ENCODE results near the gene ATOH8.

The ATOH8 gene

GRCh38 chr2:85718885-85719492 is 34.8 kb upstream of the ATOH8 start:
- no peak for DNase-seq (ENCODE audit: low read depth)

DNA sequence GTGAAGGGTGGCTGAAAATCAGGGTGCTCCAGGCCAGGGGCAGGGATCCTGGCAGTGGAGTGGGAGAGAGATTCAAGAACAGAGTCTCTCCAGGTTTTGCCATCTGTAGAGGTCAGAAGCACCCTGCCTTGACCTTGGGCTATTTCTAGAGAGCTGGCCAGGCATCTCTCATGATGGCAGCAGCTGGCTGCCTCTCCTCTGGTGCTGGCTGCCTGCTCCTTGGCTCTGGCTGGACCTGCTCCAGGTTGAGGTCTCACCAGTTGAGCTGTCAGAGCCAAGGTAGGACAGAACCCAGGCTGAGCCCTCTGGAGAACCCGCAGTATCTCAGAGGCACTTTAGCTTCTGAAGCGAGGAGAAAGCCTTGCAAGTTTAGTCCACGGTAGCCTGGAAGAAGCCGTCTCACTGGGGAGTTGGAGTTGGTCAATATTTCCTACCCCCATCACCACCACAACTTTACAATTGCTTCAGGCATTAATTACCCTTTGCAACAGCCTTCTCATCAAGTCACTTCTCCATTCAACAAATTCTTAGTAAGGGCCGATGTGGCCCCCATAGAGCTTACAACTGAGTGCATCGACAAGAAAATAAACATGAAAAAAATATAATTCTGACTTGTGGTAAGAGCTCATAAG is 34.1 kb upstream of the ATOH8 start:
- no peak for DNase-seq (ENCODE audit: low read depth)

- DNase-seq (ENCODE audit: low read depth): no peak
Measured at GRCh38 chr2:85720533-85720932, 33.3 kb upstream of the ATOH8 start.

DNA sequence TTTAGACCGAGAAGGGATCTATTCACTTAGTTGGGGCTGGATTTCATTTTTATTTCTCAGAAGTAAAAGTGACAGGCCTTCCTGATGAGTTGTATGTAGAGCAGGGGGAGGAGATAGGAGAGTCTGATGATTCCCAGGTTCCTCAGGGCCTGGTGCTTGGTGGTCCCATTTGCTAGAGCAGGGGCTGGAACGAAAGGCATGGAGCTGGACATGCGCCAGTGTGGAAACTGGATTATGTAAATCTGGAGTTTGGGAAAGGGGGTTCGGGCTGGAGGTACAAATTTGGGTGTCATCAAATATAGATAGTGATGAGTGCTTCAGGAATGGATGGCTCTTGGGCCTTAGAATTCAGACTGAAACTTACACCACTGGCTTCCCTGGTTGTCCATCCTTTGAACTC is 32.1 kb upstream of the ATOH8 start:
- DNase-seq (ENCODE audit: low read depth): no peak

GRCh38 chr2:85722519-85722918 is 31.3 kb upstream of the ATOH8 start:
- DNase-seq (ENCODE audit: low read depth): no peak

DNA sequence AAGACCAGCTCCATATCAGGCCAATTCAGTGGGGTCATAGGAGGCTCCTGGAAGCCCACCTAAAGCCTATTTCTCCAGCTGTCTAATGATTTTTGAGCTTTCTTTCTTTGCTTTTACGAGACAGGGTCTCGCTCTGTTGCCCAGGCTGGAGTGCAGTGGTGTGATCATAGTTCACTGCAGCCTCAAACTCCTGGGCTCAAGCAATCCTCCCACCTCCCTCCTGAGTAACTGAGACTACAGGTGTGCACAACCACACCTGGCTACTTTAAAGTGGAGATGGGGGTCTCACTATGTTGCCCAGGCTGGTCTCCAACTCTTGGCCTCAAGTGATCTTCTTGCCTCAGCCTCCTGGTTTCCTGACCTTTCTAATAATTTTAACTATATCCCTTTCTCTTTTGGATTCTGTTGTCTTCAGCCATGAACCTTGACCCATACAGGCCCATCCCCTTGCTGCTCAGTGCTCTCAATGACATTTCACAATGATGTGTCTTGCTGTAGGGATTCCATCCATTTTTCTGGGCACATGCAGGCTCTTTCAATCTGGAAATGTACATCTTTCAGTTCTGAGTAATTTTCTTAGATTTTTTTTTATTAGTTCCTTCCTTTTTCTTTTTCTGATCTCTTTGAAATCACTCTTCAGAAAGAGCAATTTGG is 30.0 kb upstream of the ATOH8 start:
- no peak for DNase-seq (ENCODE audit: low read depth)

DNA sequence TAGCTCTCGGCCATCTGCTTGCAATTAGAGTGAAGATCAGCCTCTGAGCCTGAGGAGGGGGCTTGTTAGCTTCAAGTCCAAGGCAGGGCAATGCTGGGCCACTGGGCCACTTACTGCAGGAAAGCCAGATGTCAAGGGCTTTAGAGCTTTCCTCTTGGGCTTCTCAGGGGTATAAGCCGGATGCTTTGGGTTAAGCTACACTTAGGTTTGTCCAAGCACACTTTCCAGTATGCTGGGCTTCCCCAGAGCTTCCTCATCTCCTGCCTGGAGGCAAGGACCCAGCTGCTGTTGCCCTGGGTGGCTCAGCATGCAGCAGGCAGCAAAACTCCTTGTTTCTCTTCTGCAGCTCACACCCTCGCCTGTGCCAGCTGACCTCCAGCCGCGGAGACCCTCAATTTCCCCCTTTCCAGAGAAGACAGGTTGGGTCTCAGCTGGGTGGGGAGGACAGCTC is 29.0 kb upstream of the ATOH8 start:
- DNase-seq (ENCODE audit: low read depth): no peak

- DNase-seq (ENCODE audit: low read depth): no peak
Measured at GRCh38 chr2:85725451-85725850, 28.3 kb upstream of the ATOH8 start.

GRCh38 chr2:85727798-85728197 is 26.0 kb upstream of the ATOH8 start:
- DNase-seq (ENCODE audit: low read depth): no peak

GRCh38 chr2:85728342-85728741 is 25.4 kb upstream of the ATOH8 start:
- no peak for DNase-seq (ENCODE audit: low read depth)

GRCh38 chr2:85728883-85729824 is 24.6 kb upstream of the ATOH8 start:
- peak; percentile 50 for DNase-seq (ENCODE audit: low read depth)

DNA sequence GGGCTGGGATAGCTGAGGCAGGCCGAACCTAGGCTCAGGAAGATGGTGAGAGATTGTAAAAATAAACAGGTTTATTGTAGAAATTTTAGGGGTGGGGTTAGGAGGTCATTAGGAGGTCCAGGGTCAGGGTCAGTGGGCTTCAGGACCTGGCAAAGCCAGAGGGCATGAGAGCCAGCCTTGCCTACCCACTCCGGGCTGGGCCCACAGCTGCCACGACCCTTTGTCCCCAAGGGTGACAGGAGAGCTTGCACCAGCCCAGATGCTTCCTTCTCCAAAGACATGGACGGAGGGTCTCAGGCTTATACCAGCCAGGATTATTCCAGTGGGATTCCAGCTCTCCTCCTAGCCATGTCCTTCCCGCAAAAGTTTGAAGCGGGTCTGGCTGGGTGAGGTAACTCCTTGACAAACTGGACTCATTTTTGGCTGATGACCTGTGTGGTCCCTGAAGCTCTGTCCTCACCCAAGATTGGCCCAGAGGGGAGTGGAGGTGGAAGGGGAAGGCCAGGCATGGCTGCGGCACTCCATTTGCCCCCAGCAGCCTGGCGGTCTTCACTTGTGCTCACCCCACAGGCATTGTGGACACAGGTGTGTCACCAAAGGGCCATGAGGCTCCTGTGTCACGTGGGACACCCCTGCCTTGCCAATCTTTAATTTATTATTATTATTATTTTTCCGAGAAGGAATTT is 23.8 kb upstream of the ATOH8 start:
- no peak for DNase-seq (ENCODE audit: low read depth)

GRCh38 chr2:85730686-85731230 is 23.0 kb upstream of the ATOH8 start:
- DNase-seq (ENCODE audit: low read depth): no peak

DNA sequence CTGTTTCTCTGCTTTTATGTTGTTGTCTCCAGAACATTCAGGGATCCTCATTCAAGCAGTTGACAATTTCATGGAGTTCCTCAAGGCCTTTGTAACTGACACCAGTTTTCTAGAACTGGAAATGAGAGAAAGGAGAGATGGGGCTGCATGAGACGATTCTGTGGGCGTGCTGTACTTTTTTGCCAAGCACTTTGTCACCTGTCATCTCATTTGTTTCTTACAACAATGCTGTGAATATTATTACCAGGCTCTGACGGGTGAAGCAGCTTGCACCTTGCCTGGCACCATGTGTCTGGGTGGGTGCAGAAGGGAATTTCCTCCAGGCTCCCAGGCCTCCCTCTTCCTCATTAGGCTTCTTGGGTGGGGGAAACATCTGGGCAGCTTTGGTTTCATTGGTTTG is 22.2 kb upstream of the ATOH8 start:
- DNase-seq (ENCODE audit: low read depth): no peak

GRCh38 chr2:85732467-85733120 is 21.2 kb upstream of the ATOH8 start:
- DNase-seq (ENCODE audit: low read depth): no peak

GRCh38 chr2:85733121-85733960 is 20.4 kb upstream of the ATOH8 start:
- no peak for DNase-seq (ENCODE audit: low read depth)

GRCh38 chr2:85734015-85734414 is 19.8 kb upstream of the ATOH8 start:
- DNase-seq (ENCODE audit: low read depth): no peak

DNA sequence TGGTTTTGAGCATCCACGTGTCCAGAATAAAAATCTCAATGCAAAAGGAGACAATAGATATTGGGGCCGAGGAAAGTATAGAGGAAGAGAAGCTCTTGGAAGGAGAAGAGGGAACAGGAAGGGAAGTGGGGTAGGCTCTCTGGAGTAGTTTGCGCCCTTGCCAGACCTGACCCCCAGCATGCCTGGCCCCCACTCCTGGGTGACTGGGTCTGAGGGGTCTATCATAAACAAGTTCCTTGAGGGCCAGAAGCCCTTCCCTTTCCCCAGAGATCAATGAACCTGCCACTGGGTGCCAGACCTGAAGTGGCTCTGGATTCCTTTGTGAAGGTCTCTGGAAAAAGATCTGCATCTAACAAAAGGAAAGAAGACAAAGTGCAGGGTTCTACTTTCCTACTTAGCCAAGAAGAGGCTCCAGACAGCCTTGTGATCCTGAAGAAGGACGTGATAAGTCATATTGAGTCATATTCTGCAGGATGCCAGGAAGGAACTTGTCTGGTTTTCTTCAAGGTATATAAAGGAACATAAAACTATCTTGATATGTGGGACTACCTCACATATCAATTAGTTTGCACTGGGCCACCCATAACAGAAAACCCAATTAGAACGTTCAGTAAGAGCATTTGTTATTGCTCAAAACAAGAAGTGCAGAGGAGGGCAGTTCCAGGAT is 18.7 kb upstream of the ATOH8 start:
- DNase-seq (ENCODE audit: low read depth): no peak

DNA sequence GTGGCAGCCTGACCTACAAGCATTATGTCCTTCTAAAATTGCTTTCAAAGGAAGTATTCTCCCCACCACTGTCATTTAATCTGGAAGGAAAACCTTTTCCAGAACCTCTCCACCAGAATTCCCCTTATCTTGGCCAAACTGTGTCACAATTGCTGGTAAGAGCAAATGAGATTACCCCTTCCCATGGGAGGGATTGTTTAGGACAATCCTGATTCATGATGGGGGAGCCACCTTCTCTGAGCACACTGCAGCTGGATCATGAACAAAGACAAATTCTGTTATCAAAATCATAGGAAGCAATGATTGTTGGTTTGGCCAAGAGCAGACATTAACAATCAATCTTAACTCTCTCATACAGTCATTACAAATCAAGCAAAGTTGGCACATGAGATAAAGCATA is 18.1 kb upstream of the ATOH8 start:
- no peak for DNase-seq (ENCODE audit: low read depth)
